HG03439 (cell line): ENCODE measurements around the gene GPR176.
A peak's percentile ranks its signal among the peaks of the same experiment; 100 is the strongest.

Experiments used
- ATAC-seq: cut with Tn5 transposase; IDR thresholded peaks from one replicate; pipeline ENCODE4 v1.9.1; 2021; ENCODE audit warnings: mild to moderate bottlenecking, moderate library complexity; ENCODE audit not compliant: unreplicated experiment

The GPR176 gene

DNA sequence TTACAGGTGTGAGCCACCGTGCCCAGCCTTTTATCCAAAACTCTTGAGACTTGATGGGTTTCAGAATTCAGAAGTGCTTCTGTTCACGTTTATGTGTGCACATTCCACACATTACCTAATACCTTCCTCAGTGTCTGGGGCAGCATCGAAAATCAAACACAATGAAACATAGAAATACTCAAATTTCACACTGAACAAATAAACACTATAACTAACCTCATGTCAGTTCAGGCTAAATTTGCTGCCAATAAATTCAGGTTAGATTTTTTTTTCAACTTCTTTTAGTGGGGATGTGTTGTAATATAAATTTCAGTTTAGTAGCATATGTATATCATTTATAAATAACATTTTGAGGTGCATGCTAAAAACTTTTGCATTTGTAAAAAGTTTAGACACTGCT, 16.6 kb upstream of the GPR176 start:
- ATAC-seq: no peak

DNA sequence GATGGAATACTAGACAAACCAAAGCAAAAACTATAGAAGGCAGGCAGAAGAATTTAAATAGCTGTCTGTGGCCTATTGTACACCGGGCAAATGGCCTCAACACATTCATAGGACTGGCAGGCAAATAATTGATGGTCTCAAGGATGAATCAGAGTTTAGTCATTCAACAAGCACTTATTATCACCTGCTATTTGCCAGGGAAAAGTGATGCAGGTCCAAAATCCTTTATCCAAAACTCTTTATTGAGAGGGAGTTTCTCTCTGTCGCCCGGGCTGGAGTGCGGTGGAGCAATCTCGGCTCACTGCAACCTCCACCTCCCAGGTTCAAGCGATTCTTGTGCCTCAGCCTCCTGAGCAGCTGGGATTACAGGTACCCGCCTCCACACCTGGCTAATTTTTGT, 16.1 kb upstream of the GPR176 start:
- ATAC-seq: no peak

DNA sequence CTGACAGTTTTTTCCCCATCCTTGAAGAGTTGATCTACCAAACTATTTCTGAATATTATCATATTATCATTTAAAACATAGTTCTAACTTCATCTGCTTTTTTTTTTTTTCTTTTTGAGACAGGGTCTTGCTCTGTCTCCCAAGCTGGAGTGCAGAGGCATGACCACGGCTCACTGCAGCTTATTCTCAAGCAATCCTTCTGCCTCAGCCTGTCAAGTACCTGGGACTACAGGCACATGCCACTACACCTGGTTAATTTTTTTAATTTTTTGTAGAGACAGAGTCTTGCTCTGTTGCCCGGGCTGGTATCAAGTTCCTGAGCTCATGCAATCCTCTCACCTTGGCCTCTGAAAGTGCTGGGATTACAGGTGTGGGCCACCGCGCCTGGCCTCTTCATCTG, 15.2 kb upstream of the GPR176 start:
- no peak for ATAC-seq

DNA sequence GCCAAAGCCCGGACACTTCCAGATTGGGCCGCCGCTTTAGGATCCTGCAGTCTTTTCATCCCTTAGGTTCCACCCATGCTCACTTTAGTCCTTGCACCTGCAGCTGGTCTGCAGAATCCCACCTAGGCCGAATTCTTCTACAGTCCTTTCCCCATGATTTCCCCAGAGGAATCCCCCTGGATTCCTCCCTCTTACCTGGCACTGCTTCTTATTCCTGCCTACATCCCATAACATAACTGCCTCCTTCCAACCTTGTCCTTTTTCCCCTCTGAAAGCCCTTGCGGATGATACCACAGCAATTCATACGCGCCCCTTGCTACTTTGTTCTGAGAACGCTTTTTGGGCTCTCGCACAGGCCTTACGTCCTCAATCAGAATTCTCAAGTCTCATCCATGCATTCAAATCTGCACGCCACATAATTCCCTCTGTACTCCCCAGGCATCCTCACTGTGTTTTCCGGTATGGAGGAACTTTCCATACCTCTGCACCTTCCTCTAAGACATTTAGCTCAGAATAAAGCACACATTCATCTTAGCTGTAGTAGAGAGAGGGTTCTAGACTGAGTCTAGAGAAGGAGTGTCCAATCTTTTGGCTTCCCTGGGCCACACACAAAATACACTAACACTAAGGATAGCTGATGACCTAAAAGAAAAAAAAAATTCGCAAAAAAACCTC, 14.5 kb upstream of the GPR176 start:
- no peak for ATAC-seq

DNA sequence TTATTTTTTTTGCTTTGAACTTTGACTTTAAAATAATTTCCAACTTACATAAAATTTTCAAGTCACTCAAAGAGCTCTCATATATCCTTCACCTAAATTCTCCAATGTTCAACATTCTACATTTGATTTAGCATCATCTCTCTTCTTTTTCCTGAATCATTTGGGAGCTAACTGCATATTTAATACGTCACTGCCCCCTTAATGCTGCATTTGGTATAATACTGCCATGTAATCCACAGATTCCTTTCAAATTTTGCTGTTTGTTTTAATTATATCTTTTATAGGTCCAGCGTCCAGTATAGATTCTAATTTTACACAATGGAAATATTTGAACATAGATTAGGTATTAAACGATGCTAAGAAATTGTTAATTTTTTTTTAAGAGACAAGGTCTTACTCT, 11.5 kb upstream of the GPR176 start:
- no peak for ATAC-seq

DNA sequence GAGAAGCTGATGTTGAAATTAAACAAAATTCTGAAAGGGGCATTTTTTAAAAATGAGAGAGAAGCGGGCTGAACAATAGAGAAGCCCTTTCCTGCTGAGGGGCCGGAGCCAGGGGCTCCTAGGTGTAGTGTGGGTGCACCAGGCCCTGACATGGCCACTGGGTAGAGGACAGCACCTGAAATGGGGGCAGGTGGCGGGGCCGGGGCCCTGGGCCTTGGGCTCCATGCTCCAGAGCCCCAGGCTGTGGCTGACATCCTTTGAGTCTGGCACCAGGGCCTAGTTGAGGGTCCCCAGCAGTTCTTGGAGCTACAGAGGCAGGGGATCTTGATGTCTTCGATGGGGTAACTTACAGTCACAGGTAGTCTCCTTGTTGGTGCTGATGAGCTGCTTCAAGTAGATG, 6.5 kb upstream of the GPR176 start:
- ATAC-seq: no peak

DNA sequence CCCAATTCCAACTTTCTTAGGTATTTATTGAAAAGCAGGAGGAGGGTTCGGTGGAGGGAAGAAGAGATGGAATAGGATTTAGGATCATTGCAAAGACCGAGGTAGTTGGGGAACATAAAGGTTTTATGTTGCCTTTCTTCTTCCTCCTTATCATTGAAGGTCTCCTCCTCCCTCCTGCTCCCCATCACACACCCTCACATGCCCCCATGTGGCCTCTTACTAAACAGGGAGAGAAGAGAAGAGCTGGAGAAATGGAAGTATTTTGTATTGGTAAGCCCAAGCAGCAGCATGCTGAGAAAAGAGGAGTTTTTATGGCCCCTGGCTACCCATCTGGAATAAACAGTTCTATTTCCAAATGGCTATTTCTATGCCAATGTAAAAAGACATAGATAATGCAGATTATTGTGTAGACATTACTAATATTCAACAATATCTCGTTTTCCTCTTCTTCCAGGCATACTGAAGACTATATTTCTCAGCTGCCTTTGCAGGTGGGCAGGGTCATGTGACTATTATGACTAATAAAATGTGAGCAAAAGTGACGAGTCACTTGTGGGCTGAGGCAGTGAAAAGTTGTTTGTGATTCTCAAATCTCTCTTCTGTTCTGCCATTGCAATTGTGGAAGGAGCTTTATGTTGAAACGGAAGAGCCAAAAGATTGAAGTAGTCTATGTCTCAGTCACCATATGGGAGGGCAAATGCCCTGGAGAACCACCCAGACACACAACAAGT, 5.2 kb upstream of the GPR176 start:
- ATAC-seq: no peak

DNA sequence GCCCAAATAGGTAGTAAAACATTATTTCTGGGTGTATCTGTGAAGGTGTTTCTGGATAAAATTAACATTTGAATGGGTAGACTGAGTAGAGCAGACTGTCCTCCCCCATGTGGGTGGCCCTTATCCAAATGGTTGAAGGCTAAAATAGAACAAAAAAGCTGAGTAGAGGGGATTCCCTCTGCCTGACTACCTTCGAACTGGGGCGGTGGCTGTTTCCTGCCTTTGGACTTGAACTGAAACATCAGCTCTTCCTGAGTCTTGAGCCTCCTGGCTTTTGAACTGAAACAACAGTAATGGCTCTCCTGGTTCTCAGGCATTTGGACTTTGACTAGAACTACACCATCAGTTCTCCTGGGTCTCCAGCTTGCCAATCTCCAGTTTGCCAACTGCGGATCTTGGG, 4.4 kb upstream of the GPR176 start:
- no peak for ATAC-seq

DNA sequence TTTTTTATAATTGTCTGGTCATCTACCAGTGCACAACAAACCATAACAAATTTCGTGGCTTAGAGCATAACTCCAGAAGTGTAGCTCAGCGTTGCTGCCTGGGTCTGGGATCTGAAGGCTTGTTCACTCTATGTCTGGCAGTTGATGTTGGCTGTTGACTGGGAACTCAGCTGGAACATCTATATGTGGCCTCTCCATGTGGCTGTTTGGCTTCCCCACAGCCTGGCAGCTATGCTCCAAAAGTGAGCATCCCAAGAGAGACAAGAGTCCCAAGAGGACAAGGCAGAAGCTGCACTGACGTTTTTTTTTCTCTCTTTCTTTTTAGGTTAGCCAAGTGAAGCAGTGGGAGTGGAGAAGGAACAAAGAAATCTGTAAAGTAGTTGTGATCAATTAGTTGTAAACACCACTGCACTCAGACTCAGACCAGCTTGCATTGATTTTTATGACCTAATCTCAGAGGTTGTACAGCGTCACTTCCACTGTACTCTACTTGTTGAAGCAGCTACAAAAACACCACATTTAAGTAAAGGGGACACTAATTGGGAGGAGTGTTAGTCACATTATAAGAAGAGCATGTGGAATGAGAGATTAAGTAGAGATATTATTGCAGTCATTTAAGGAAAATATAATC, 2.5 kb upstream of the GPR176 start:
- no peak for ATAC-seq

DNA sequence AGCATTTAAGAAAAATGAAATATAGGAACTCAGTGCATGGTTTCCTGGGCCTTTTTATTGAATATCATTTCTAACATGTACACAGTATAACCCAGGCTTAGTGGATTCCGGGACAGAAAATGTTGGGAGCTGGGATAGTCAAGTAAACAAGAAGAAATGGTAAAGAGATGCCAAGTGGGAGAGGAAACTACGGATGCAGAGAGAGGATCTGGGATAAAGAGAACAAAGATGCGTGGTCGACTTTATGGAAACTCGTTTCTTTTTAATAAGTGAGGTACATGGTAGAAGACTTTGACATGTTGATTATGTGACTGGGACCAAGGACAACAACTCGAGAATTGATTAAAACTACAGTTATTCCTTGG, 1.2 kb upstream of the GPR176 start:
- no peak for ATAC-seq

DNA sequence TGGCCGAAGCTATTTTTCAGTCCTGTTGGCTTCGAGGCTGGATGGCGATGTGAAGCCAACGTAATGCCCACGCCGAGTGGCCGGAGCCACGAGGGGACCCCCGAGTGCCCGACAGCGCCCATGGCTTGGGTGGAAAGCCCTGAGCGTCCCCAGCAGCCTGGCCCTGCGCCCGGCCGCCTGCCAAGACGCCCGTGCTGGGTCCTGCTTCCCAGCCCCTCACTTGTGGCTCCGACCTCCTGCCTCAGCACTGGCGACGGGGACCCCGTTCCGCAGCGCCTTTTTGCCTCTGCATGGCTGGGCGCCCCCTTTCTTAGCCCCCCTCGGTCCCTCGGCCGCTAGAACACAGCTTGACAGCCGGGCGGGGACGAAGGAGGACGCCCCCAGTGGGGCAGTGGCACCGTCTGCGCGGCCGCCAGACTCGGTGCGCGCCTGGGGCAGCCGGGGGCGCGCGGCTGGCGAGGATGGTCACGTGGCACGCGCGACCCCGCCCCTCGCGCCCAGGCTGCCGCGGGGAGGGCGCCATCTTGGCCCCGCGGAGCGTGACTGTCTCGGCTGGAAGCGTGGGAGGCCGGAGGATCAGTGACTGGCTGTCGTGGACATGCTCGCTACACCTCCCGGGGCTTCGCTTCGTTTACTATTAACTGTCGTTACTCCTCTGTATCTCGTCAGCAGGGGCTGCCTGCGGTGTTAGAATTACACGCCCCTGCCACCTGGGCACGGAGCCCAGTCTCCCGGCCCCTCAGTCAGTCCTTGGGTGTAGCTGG, 626 bp upstream of the GPR176 start:
- peak; percentile 89 for ATAC-seq

DNA sequence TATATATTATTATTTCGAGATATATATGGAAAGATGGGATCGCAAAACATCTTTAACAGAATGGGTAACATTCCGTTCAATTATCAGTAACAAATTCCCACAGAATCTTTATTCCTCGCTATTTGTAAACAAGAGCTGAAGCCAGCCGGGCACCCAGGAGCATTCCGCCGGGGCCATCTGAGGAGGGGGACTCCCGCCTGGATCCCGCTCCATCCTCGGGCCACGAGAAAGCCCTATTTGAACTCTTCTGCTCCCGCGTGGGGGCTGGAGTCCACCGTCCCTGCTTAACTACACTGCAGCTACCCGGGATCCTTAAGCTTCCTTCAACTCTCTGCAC, 687 bp downstream of the GPR176 start:
- no peak for ATAC-seq

DNA sequence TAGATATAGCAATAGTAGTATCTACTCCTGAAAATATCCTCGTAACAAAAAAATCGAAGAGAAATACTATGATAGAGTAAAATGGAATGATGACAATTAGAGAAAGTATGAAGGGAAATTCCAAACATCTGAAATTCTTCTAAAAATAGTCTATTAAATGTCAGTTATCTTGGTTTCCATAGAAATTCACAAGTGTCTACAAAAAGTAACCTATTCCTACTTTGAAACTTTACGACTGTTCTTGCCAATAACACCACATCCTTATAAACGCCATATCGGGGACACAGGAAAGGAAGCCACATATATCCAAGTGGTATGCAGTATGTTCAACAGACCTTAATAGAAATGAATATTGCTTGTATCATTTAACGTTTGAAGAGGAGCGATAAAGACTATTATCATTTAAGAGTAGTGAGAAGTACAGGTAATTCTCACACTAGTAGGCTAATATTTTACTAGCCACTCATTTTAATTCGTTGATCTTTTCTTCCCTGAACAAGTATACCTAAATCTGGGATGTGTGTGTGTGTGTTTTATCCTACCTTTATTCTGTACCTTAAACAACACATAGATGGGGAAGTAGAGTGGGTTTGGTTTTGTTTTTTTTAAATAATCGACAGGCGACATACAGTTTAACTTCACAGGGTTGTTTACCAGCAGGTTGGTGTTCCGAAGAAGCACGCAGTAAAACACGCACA, 1.2 kb downstream of the GPR176 start:
- ATAC-seq: no peak

DNA sequence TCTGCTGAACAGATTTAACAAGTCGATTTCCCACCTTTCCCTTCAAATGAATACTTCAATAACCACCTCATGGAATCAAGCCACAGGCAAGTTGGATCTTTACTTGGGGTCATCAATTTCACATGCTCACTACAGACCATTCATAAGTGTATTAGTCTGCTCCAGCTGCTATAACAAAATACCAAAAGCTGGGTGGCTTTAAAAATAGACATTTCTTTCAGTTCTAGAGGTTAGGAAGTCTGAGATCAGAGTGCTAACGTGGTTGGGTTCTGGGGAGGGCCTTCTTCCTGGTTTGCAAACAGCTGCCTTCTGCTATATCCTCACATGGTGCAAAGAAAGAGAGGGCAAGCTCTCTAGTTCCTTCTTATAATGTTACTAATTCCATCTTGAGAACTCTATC, 5.1 kb downstream of the GPR176 start:
- no peak for ATAC-seq

DNA sequence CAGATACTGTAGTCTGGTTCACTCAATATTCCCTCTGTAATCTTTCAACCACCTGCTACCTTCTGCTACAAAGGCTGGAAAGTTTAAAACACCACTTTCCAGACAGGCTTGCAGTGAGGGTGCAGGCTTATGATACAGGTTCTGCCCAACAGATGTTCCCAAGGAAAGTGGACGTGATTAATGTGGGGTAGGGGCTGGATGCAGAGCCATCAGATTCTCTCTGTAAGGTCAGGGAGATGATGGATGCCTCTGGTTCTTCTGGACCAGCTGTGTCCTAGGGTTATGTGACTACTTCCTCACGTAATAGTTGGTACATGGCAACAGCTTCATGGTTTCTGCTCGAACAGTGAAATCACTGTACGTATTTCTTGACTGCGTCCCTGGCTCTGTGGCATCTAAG, 11.1 kb downstream of the GPR176 start:
- ATAC-seq: no peak

DNA sequence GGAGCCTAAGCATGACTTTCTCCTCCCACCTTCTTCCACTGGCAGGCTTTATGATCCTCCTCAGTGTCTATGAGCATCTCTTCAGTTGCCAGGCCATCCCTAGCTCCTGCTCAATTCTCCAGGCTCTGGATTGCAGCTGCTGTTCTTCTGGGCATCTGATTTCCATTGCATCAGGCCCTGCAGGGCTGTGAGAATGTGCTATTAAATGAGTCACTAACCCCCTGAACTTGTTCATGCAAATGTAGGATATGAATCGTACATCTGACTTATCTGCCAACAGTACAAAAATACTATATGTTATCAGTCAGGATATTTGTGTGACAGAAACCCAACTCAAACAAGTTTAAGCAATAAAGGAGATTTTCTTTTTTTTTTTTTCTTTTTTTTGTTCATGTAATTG, 11.9 kb downstream of the GPR176 start:
- ATAC-seq: no peak

DNA sequence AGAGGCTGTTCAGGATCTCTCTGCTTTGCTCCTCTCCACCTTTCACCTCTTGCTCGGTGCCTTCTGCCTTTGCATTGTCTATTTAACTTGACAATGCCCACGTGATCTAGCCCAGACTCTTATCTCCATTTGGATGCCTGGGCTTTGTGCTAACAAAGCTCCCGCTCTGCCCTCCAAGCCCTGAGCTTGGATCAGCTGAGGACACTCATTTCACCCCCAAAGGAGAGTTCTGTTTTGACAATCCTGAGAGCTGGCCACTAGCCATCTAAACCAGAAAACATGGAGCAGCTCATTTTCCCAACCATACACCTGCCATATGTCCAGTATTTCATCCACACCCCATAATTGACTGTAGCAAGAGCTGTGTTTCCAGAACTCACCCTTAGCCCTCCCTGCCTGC, 12.8 kb downstream of the GPR176 start:
- ATAC-seq: no peak

DNA sequence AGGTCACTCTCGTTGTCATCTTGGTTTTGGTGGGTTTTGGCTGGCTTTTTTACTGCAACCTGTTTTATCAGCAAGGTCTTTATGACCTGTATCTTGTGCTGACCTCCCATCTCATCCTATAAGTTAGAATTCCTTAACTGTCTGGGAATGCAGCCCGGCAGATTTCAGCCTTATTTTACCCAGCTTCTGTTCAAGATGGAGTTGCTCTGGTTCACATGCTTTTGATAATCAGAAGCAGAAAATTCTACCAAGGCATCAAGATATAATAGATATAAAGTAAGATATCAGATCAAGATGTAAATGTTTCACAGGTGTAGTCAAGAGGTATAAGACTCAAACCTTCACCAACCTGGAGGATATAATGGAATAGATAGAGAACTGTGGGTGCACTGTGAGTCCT, 16.0 kb downstream of the GPR176 start:
- no peak for ATAC-seq

DNA sequence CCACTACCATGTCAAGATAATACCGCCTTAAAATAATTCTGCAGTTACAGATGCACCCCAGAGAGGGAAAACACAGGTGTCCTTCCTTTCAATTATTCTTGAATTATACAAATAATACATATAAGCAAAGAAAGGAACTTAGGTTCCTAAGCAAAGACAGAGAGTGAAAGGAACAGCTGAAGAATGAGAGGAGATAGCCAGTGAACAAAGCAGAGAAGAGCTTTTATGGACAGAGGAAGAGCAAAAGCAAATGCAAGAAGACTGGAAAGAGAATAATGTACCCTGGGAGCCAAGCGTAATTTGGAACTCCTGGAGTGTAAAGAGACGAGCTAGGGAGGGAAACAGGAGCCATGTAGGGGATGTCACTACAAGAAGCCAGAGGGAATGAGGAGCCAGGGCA, 21.7 kb downstream of the GPR176 start:
- no peak for ATAC-seq

DNA sequence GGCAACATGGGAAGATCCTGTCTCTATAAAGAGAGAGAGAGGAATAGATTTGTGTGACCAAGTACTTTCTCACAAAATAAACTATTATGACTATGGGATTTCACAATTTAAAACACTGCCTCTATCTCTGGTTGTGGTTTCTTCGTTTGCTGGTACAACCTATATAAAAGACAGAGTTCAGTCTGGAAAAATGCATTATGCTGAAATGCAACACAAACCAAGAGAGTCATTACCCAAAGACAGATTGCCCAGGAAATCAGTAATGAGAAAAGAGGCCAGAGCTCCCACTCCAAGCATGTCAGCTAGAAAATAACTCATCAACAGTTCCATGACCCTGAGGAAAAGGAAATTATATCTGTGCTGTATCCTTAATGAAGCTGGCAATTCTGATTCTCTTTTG, 23.2 kb downstream of the GPR176 start:
- no peak for ATAC-seq

DNA sequence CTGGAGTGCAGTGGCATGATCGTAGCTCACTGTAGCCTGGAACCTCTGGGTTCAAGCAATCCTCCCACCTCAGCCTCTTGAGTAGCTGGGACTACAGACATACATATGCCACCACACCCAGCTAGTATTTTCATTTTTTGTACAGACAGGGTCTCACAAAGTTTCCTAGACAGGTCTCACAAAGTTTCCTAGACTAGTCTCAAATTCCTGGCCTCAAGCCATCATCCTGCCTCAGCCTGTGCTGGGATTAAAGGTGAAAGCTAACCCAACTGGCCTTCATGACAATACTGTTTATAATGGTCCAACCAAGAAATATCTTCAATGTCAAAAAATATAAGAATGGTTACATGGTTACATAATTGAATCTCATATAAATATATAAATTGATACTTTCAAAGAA, 24.0 kb downstream of the GPR176 start:
- no peak for ATAC-seq
